GM11168 (cell line): Measurements from ENCODE around the gene DBN1.
"Not testable (repeated sequence)": the region's sequence is repeated elsewhere in the genome, so short reads cannot be mapped to it uniquely, and the experiment has no call there.

ENCODE experiments used
- in situ Hi-C: fragments of 300-500 bp; cut with MboI; formaldehyde crosslinking; loops from one replicate; pipeline ENCODE4 v1.12.0; 2022; ENCODE audit warnings: low sequenced_read_pairs; ENCODE audit not compliant: unreplicated experiment

Gene DBN1

GRCh38 chr5:177491983-177492746 lies 18.7 kb upstream of the DBN1 start:
- in situ Hi-C loops, result no loop called here

- in situ Hi-C loops, result no loop called here
These were observed 18.1 kb upstream of the DBN1 start for GRCh38 chr5:177491429-177491945.

GRCh38 chr5:177490992-177491391 lies 17.6 kb upstream of the DBN1 start:
- in situ Hi-C loops, result no loop called here

- in situ Hi-C loops, result no loop called here
These were observed 17.0 kb upstream of the DBN1 start for GRCh38 chr5:177490311-177490991.

- in situ Hi-C loops, result no loop called here
These were observed 15.8 kb upstream of the DBN1 start for GRCh38 chr5:177489119-177489716.

- in situ Hi-C loops, result no loop called here
These were observed 14.5 kb upstream of the DBN1 start for GRCh38 chr5:177487975-177488374.

- in situ Hi-C loops, result no loop called here
These were observed 13.7 kb upstream of the DBN1 start for GRCh38 chr5:177487144-177487543.

- in situ Hi-C loops, result no loop called here
These were observed 12.8 kb upstream of the DBN1 start for GRCh38 chr5:177486256-177486655.

GRCh38 chr5:177485753-177486152 lies 12.3 kb upstream of the DBN1 start:
- in situ Hi-C loops, result not testable (repeated sequence)

GRCh38 chr5:177484902-177485549 lies 11.6 kb upstream of the DBN1 start:
- in situ Hi-C loops, result no loop called here

GRCh38 chr5:177483994-177484901 lies 10.8 kb upstream of the DBN1 start:
- in situ Hi-C loops, result no loop called here

GRCh38 chr5:177483042-177483441 lies 9.6 kb upstream of the DBN1 start:
- in situ Hi-C loops, result no loop called here

- in situ Hi-C loops, result no loop called here
These were observed 8.9 kb upstream of the DBN1 start for GRCh38 chr5:177482359-177482795.

- in situ Hi-C loops, result no loop called here
These were observed 6.3 kb upstream of the DBN1 start for GRCh38 chr5:177479774-177480173.

GRCh38 chr5:177478711-177479646 lies 5.5 kb upstream of the DBN1 start:
- in situ Hi-C loops, result no loop called here

- in situ Hi-C loops, result no loop called here
These were observed 4.5 kb upstream of the DBN1 start for GRCh38 chr5:177477701-177478477.

- in situ Hi-C loops, result no loop called here
These were observed 3.2 kb upstream of the DBN1 start for GRCh38 chr5:177476531-177477233.
